DMS 273 (cell line): Measurements from ENCODE around the gene NUDT9.
"Not testable (repeated sequence)": the region's sequence is repeated elsewhere in the genome, so short reads cannot be mapped to it uniquely, and the experiment has no call there.

Experiments used
- DNase-seq: peaks from one replicate; lab custom pipeline; 2025; ENCODE audit not compliant: unreplicated experiment; lab: John Stamatoyannopoulos, UW

Gene NUDT9

DNA sequence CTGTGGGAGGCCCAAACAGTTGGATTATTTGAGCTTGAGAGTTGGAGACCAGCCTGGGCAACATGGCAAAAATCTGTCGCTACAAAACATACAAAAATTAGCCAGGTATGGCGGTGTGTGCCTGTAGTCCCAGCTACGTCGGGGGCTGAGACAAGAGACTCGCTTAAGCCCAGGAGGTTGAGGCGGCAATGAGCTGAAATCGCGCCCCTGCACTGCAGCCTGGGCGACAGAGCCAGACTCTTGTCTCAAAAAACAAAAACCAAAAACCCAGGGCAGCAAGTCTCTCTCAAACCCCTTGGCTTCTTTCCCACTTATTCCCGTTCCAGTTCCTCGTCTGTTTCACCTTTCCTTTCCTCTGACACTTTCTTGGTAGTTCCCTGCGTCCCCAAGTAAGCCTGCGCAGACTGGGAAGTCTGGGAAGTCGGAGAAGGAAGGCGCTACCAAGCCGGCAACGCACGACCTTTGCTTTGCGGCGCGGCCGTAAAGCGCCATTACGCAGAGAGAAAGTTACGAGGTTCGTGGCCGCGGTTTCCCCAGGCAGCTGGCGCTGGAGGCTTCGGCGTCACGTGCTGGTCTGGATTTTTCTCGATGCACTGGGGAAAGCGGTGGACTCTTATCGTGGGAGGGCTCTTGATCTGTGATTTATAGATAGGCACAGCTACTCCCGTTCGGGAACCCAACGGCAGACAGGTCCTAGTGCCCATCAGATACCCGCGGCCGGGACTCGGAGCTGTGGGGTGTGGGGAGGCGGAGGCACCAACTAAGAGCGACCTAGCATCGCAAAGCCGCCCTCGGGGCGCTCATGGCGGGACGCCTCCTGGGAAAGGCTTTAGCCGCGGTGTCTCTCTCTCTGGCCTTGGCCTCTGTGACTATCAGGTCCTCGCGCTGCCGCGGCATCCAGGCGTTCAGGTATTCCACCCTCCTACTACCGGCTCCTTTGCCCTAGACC lies at the start of gene NUDT9:
NUDT9 (plus strand) TSS at position 470 of the 949 bp plus-strand sequence; CDS start at position 803, 333 bp downstream.
- DNase-seq = peak; percentile 96

DNA sequence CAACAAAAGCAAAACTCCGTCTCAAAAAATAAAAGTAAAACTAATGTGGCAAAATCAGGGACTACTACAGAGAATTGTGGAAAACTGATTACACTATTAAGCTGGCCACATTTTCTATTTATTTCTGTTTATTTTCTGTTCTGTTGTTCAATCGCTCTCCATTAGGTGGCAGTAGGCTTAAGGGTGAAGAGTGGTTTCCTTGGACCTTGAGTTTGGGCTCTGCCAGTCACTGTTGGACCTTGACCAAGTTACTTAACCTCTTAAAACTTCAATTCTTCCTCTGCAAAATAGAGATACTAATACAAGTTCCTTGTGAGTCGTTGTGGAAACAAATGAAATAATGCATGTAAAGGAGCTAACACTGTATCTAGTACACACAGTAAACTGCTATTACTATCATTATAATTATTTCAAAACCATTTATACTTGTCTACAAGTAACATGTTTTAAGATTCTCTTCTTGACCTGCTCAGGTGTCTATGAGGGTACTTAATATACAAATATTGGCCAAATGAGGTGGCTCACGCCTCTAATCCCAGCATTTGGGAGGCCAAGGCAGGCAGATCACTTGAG lies 46.6 kb upstream of the NUDT9 start:
- DNase-seq = peak; percentile 57

DNA sequence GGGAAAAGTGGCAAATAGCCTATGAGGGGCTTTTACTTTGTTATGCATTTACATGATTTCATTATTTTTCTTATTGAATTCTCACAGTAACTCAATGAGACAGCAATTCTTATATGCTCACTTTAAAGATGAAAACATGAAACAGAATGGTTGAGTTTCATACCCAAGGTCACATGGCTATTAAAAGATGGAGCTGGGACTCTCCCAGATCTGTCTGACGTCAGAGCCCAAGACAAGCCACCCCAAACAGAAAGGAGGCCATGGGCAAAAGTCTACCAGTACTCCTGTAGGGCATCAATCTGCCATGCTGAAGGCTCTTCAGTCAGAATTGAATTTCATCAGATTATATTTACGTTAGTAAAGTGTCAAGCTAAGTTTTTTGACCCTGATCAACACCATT lies 44.6 kb upstream of the NUDT9 start:
- DNase-seq = no peak

GRCh38 chr4:87382116-87382515 lies 40.3 kb upstream of the NUDT9 start:
- DNase-seq = no peak

DNA sequence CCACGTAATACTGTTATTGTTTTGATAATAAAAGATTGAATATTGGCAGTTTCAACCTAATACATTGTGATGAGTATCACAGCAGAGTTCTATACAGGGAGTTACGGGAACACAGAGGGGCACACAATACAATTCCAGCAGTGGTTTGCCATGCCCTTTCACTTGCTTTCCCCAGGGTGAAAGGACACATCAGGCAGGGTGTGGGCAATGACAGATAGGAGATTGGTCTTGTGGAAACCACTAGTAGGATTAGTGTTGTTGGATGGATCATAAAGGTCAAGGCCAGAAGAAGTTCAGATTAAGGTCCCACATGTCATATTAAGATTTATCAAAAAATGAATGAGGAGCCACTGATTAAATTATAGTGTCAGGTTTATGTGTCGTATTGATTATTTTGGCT lies 39.4 kb upstream of the NUDT9 start:
- DNase-seq = no peak

GRCh38 chr4:87384466-87385132 lies 37.8 kb upstream of the NUDT9 start:
- not testable (repeated sequence) for DNase-seq

GRCh38 chr4:87387237-87387636 lies 35.1 kb upstream of the NUDT9 start:
- DNase-seq = no peak

DNA sequence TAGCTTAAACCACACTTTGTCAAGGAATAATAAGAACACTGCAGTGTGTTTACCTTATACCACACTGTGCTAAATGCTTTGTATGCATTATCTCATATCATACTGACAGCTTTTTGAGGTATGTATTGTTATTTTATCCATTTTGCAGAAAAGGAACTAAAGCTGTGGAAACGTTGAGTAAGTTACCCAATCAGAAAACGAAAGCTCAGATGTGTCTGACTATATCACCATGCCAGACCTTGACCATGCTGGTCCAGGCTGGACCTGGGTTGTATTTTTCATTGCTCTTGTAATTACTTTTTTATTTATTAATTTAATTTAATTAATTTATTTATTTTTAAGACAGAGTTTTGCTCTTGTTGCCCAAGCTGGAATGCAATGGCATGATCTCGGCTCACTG lies 33.5 kb upstream of the NUDT9 start:
- no peak for DNase-seq

GRCh38 chr4:87390055-87390454 lies 32.3 kb upstream of the NUDT9 start:
- DNase-seq = peak; percentile 45

DNA sequence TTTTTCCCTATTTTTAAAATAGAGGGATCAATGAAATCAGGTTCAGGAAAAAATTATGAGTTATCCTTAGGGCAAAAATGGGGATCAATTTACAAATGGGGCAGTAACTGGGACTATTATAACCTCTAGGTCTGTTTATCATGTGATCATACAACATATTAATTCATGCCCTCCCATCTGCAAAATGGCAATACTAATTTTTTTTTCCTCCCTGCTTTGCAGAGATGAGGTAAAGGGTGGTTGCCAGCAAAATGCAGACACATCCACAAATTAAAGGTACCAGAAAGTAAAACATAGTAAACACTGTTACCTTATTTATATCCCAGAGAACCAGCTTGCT lies 31.9 kb upstream of the NUDT9 start:
- peak; percentile 54 for DNase-seq

- peak; percentile 94 for DNase-seq
These were observed 31.3 kb upstream of the NUDT9 start, which contains the start of gene HSD17B11 for GRCh38 chr4:87390891-87391575. Gene HSD17B11, minus strand, starts transcription at chr4:87391188. Its CDS starts 118 bp downstream, at chr4:87391070.

GRCh38 chr4:87391576-87392054 lies 30.8 kb upstream of the NUDT9 start:
- no peak for DNase-seq

- no peak for DNase-seq
These were observed 30.2 kb upstream of the NUDT9 start for GRCh38 chr4:87392183-87392582.

DNA sequence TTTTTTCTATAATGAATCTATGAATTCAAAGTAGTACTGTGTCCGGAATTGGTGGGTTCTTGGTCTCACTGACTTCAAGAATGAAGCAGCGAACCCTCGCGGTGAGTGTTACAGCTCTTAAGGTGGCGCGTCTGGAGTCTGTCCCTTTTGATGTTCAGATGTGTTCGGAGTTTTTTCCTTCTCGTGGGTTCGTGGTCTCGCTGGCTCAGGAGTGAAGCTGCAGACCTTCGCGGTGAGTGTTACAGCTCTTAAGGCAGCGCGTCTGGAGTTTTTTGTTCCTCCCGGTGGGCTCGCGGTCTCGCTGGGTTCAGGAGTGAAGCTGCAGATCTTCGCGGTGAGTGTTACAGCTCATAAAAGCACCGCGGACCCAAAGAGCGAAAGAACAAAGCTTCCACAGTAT lies 27.3 kb upstream of the NUDT9 start:
- DNase-seq = not testable (repeated sequence)

DNA sequence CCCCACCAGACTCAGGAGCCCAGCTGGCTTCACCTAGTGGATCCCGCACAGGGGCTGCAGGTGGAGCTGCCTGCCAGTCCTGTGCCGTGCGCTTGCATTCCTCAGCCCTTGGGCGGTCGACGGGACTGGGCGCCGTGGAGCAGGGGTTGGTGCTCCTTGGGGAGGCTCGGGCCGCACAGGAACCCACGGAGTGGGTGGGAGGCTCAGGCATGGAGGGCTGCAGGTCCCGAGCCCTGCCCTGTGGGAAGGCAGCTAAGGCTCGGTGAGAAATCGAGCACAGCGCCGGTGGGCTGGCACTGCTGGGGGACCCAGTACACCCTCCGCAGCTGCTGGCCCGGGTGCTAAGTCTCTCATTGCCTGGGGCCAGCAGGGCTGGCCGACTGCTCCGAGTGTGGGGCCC lies 26.5 kb upstream of the NUDT9 start:
- not testable (repeated sequence) for DNase-seq

DNA sequence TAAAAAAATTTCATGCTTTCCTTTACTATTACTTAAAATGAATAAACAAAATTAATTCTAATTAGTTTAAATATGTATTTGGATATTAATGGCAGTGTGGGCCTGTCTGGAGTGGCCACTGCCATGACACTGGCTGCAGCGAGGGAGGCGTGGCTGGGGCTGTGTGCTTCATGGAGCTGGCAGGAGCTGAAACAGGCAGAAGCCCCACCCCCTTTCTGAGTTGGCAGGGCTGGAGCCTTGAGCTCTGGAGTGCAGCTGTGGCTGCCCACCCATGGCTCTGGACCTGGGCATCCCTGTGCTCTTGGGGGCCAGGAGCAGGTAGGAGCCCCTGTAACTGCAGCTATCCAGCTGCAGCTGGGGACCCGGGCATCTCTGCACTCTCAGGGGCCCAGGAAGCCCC lies 23.2 kb upstream of the NUDT9 start:
- DNase-seq = no peak

DNA sequence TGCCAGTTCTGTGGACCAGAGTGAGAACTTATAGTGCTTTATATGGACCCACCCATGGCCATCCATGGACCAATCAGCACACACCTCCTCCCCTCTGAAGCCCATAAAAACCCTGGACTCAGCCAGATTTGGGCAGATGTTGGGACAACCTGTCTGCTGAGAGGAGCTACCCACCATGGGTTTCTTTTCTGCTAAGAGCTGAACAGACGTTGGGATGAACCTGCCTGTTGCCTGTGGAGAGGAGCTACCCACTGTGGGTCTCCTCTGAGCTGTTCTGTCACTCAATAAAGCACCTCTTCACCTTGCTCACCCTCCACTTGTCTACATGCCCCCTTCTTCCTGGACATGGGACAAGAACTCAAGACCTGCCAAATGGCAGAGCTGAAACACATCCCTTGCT lies 22.4 kb upstream of the NUDT9 start:
- DNase-seq = no peak

DNA sequence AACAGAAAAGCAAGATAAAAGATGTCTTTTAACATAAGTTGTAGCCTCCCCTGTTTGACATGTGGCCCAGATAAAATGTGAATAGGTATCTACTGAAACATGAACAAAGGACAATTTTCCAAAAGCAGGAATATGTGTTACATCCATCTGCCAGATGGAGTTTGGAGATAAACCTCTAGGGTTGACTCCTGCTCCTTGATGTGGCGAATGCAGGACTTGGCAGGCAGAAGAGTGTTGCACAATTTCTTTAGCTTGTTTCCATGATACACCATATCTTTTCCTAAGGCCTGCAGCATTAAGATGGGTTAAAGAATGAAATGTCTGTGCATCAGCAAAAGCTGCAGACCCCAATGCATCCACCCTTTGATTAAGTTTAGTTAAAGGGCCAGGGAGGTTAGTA lies 18.6 kb upstream of the NUDT9 start:
- not testable (repeated sequence) for DNase-seq

DNA sequence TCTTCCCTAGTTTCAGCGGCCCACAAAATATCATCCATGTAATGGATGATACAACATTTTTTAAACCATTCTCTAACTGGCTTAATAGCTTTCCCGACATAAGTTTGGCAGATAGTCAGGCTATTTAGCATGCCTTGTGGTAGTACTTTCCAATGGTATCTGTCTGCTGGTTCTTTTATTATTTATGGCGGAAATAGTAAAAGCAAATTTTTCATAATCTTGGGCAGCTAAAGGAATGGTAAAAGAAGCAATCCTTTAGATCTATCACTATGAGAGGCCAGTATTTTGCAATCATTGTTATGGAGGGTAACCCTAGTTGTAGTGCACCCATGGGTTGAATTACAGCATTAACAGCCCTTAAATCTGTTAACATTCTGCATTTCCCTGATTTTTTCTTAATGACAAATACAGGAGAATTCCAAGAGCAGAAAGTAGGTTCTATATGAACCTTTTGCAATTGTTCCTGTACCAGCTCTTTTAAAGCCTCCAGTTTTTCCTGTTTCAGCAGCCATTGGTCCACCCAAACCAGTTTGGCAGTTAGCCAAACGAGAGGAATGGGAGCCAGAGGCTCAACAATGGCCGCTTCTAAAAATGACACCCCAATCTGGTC lies 17.1 kb upstream of the NUDT9 start:
- no peak for DNase-seq

GRCh38 chr4:87406462-87406861 lies 15.9 kb upstream of the NUDT9 start:
- DNase-seq = no peak

DNA sequence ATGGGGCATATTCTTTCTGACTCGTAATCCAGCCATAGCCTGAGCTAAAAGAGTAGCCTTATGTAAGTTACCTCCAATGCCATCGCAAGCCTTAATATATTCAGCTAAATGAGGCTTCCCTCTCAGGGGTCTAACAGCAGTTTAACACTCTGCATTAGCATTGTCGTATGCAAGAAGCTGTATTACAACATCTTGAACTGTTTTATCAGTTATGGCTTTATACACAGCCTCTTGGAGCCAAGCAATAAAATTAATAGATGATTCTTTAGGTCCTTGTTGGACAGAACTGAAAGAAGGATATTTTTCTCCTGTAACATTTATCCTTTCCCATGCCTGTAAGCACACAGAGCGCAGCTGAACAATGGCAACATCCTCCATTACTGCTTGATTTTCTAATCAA lies 15.5 kb upstream of the NUDT9 start:
- DNase-seq = not testable (repeated sequence)
